Right lobe of liver (tissue), 6 donors: ENCODE data around the gene NRM. TPM values are rescaled to one million over a fixed set of nuclear protein-coding genes. Genes with fewer than 3 reads are reported as not detected.

Experiments
- ATAC-seq, 4 donors: fragments of 200-7000 bp; cut with Tn5 transposase; one replicate each; pipeline ENCODE4 v1.9.1; 2020; ENCODE audit warnings: mild to moderate bottlenecking in 4 of 4, moderate library complexity in 4 of 4
- DNase-seq, 3 donors: peaks; one replicate each; pipeline ENCODE4 v3.0.0-alpha.2; 2020
- H3K27ac ChIP-seq, 3 donors: fragments of 200-600 bp; one replicate each; pipeline ENCODE4 v1.8.0; 2022
- H3K27me3 ChIP-seq, 2 donors: fragments of 200-600 bp; one replicate each; pipeline ENCODE4 v1.8.0; 2022
- H3K36me3 ChIP-seq, 4 donors: fragments of 200-600 bp; sonication (generic) in 1 of 4; one replicate each; pipeline versions ENCODE4 v1.5.1 to v1.8.0; 2017 to 2022; ENCODE audit warnings: control low read depth in 1 of 4
- H3K4me1 ChIP-seq, 4 donors: fragments of 200-600 bp; sonication (generic) in 1 of 4; one replicate each; pipeline versions ENCODE4 v1.5.1 to v1.8.0; 2017 to 2022; ENCODE audit warnings: control low read depth in 1 of 4
- H3K4me3 ChIP-seq, 3 donors: fragments of 200-600 bp; one replicate each; pipeline ENCODE4 v1.8.0; 2022
- H3K9me3 ChIP-seq, 4 donors: fragments of 200-600 bp; sonication (generic) in 1 of 4; one replicate each; pipeline versions ENCODE4 v1.5.1 to v1.8.0; 2017 to 2022; ENCODE audit warnings: control low read depth in 1 of 4
- CTCF ChIP-seq, 4 donors: fragments of 200-600 bp in 3 of 4; fragments of 450-650 bp in 1 of 4; IDR thresholded peaks; one replicate each; pipeline versions ENCODE4 v1.5.1 to v1.8.0; 2016 to 2022; ENCODE audit warnings: antibody characterized with exemption in 4 of 4, mild to moderate bottlenecking in 2 of 4
- POLR2A ChIP-seq: fragments of 450-650 bp; IDR thresholded peaks from one replicate; pipeline ENCODE4 v1.6.1; 2017; ENCODE audit warnings: antibody characterized with exemption, mild to moderate bottlenecking
- WGBS: methylation state at CpG from one replicate; pipeline ENCODE4 v1.1.6; 2018; ENCODE audit warnings: low coverage, low lambda C conversion rate; ENCODE audit not compliant: insufficient coverage; ENCODE audit errors: missing lambda C conversion rate; 5-methylcytosine and 5-hydroxymethylcytosine counted together
- intact Hi-C, 2 donors: fragments of 100-400 bp; cut with DNase I; formaldehyde crosslinking; loops; one replicate each; pipeline versions ENCODE4 v1.11.2 to v1.14.1; 2022
- total RNA-seq, 6 experiments: library from RNA; depleted of rRNA in 2 of 6; stranded (reverse); fragments of >200 nt in 2 of 6; fragmentation: NEBNext Ultra II Directional in 3 of 6; extraction: Animal tissue kit (Norgen Biotek cat#: 25700) in 3 of 6; gene quantifications; one replicate each; pipeline versions ENCODE4 v1.1.0 to v1.2.4, GENCODE V29; 2016 to 2023
- donor health status: DM: no; HTN: yes; CAD: no.
- donor health status: DM: no; HTN: no; CAD: no.
- donor health status: DM: no; HTN: no; CAD: no.
- donor health status: DM: no; HTN: yes; CAD: no.
- donor health status: DM: no; HTN: yes; CAD: no.

NRM gene
- total RNA-seq, 6 experiments from 2014 or later = 1.2 to 2.7 (median 1.9) TPM

- H3K27ac ChIP-seq = no peak overlapping the region
- TF ChIP-seq CTCF (IDR thresholded peaks at IDR 0.05) (no peak), POLR2A (no peak)
- peaks cover 0 to 19% (median 9%) of the 10 kb centered on the region in 4 donors for H3K4me1 ChIP-seq
- WGBS = 86% methylated on average over 9 of the region's 11 CpGs
- H3K9me3 ChIP-seq = no peaks in the 10 kb centered on the region
- peaks cover 14 to 65% (median 38%) of the 10 kb centered on the region in 4 donors for H3K36me3 ChIP-seq
- ATAC-seq (no peak), DNase-seq (peak in 1 of 3 donors; percentile 22)
- intact Hi-C loops = no loop called here
- H3K27me3 ChIP-seq = no peaks in the 10 kb centered on the region
- H3K4me3 ChIP-seq = no peak overlapping the region
These were observed 36.0 kb upstream of the NRM start for GRCh38 chr6:30726506-30727413.

GRCh38 chr6:30725713-30726505 is 35.1 kb upstream of the NRM start:
- TF ChIP-seq CTCF (IDR thresholded peaks at IDR 0.05) = no peak
- no peak for ATAC-seq
- peaks cover 14 to 65% (median 38%) of the 10 kb centered on the region in 4 donors for H3K36me3 ChIP-seq
- WGBS = 67% methylated on average over 2 of the region's 3 CpGs
- no peak overlapping the region for H3K4me3 ChIP-seq
- H3K4me1 ChIP-seq = peaks cover 0 to 20% (median 9%) of the 10 kb centered on the region in 4 donors
- H3K9me3 ChIP-seq = no peaks in the 10 kb centered on the region
- intact Hi-C loops = no loop called here
- H3K27ac ChIP-seq = no peak overlapping the region
- peak in 1 of 3 donors; percentile 21 for DNase-seq
- no peaks in the 10 kb centered on the region for H3K27me3 ChIP-seq

- 47% methylated on average over 6 of the region's 6 CpGs for WGBS
- peaks cover 0 to 20% (median 7%) of the 10 kb centered on the region in 4 donors for H3K4me1 ChIP-seq
- no peak overlapping the region for H3K4me3 ChIP-seq
- no peak overlapping the region for H3K27ac ChIP-seq
- DNase-seq (no peak), ATAC-seq (no peak)
- TF ChIP-seq CTCF (IDR thresholded peaks at IDR 0.05) (no peak), POLR2A (no peak)
- no peaks in the 10 kb centered on the region for H3K27me3 ChIP-seq
- H3K9me3 ChIP-seq = no peaks in the 10 kb centered on the region
- intact Hi-C loops = no loop called here
- H3K36me3 ChIP-seq = peaks cover 9 to 61% (median 35%) of the 10 kb centered on the region in 4 donors
These were observed 34.3 kb upstream of the NRM start for GRCh38 chr6:30724906-30725667.
